Measurements from ENCODE around the gene PDE6A. TPM values are rescaled to one million over a fixed set of nuclear protein-coding genes. Genes with fewer than 3 reads are reported as not detected.

The PDE6A gene
- total RNA-seq, 1 experiment from 2014 or later: 0.50 TPM

DNA sequence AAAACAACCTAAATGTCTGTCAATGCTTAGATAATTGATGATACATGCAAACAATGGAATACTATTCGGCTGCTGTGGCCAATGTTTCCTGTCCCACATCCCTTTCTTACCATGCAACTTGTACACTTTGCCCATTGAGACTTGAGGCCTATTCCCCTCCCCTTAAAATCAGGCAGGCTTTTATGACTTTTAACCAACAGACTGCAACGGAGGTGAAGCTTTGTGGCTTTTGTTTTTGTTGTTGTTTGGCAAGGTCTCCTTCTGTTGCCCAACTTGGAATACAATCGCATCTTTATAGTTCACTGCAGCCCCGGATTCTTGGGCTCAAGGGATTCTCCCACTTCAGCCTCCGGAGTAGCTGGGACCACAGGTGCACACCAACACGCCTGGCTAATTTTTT, 10.2 kb upstream of the PDE6A start:
- H3K79me2 ChIP-seq (ENCODE audit: low read depth): no peaks in the 10 kb centered on the region
- CTCF ChIA-PET: no interaction called here
- H3K9me2 ChIP-seq (ENCODE audit: insufficient read depth): no peaks in the 10 kb centered on the region
- H4K20me1 ChIP-seq (ENCODE audit: insufficient read depth): no peaks in the 10 kb centered on the region
- no peak for TF ChIP-seq EZH2 (IDR thresholded peaks at IDR 0.05; ENCODE audit: low read depth)
- TF ChIP-seq, protein P1, sequence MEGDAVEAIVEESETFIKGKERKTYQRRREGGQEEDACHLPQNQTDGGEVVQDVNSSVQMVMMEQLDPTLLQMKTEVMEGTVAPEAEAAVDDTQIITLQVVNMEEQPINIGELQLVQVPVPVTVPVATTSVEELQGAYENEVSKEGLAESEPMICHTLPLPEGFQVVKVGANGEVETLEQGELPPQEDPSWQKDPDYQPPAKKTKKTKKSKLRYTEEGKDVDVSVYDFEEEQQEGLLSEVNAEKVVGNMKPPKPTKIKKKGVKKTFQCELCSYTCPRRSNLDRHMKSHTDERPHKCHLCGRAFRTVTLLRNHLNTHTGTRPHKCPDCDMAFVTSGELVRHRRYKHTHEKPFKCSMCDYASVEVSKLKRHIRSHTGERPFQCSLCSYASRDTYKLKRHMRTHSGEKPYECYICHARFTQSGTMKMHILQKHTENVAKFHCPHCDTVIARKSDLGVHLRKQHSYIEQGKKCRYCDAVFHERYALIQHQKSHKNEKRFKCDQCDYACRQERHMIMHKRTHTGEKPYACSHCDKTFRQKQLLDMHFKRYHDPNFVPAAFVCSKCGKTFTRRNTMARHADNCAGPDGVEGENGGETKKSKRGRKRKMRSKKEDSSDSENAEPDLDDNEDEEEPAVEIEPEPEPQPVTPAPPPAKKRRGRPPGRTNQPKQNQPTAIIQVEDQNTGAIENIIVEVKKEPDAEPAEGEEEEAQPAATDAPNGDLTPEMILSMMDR (conservative IDR thresholded peaks at IDR 0.05): no peak
- H3K4me2 ChIP-seq: no peak overlapping the region
- BruUV-seq (replicated peaks): no TSS peak
- no peaks in the 10 kb centered on the region for H3K27me3 ChIP-seq (ENCODE audit: insufficient read depth, low read depth)
- no peak for DNase-seq
- POLR2A ChIA-PET (ENCODE audit: unreplicated experiment): no interaction called here
- H3K4me1 ChIP-seq (replicated peaks; ENCODE audit: insufficient read depth): peaks cover 10% of the 10 kb centered on the region
- H3F3A ChIP-seq (ENCODE audit: insufficient read depth, low read depth): peaks cover 11% of the 10 kb centered on the region; the same call in 1 of the 2 replicates
- H3K4me3 ChIP-seq: no peak overlapping the region
- no peaks in the 10 kb centered on the region for H3K9me3 ChIP-seq (ENCODE audit: insufficient read depth, low read depth)
- no peaks in the 10 kb centered on the region for H3K36me3 ChIP-seq (ENCODE audit: low read depth)
- no peak overlapping the region for H3K27ac ChIP-seq
- intact Hi-C loops (cut with micrococcal nuclease; ENCODE audit: unreplicated experiment): no loop called here
- no peak overlapping the region for H2AFZ ChIP-seq

DNA sequence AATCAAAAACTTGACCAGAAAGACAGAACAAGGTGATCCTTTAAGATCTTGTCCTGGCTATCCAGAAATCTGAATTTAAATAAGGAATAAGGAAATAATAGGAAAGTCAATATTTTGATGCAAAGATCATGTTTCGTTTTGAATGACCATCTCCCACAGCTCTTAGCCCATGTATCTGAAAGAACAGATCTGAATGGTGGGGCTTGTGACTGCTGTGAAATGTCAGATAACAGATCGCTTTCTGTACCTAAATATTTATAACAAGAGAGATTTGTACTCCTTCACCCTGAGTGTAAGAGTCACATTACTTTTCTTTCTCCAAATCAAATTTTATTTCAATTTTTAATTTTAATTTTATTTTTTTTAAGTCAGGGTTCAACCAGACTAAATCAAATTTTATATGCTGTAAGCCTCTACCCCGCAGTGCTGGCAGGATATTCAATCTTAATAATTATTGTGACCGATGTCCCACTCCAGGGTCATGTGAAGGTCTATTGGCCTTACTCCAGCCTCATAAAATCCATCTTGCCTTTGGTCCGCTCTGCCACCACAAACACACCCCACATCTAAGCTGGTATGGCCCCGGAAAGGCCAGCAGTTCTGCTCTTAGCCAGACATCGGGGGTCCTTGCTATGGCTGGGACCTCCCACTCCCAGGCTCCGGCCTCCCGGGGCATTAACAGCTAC, 9.0 kb upstream of the PDE6A start:
- H3K27me3 ChIP-seq (ENCODE audit: insufficient read depth, low read depth): no peaks in the 10 kb centered on the region

DNA sequence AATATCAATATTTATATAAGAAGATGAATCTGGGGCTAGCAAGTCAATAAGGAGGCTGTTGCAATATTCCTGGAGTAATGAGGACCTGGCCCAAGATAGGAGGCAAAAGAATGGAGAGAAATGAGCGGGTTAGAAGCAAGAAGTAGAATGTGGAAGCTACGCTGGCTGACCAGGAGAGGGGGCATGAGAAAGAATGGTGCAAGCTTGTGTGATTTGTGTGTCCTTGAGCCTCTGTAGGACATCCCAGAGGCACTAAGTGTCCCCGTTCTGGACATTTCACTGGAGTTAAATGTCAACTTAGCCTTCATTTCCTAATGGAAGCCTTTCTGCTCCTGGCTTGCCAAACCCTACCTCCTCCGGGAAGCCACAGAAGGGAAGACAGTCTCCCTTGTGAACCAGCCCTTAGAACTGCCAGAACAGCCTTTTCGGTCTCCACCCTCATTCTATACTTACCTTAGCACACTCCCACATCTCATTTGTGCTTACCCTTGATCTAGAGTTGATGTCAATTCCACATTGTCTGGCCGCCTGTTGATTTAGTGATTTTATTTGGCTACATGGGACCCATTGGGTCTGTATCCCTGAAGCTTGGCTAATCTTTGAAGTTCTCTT, 6.7 kb upstream of the PDE6A start:
- no peaks in the 10 kb centered on the region for H3K79me2 ChIP-seq (ENCODE audit: low read depth)
- POLR2A ChIA-PET (ENCODE audit: unreplicated experiment): no interaction called here
- BruUV-seq (replicated peaks): no TSS peak
- H3K4me3 ChIP-seq: no peak overlapping the region
- no peak overlapping the region for H2AFZ ChIP-seq
- intact Hi-C loops (cut with micrococcal nuclease; ENCODE audit: unreplicated experiment): no loop called here
- H3K27ac ChIP-seq: no peak overlapping the region
- CTCF ChIA-PET: no interaction called here
- no peak for DNase-seq
- H4K20me1 ChIP-seq (ENCODE audit: insufficient read depth): no peaks in the 10 kb centered on the region
- H3K4me2 ChIP-seq: no peak overlapping the region
- H3F3A ChIP-seq (ENCODE audit: insufficient read depth, low read depth): peaks cover 2% of the 10 kb centered on the region; the same call in 1 of the 2 replicates
- no peaks in the 10 kb centered on the region for H3K27me3 ChIP-seq (ENCODE audit: insufficient read depth, low read depth)
- H3K4me1 ChIP-seq (replicated peaks; ENCODE audit: insufficient read depth): peaks cover 8% of the 10 kb centered on the region; the same call in 1 of the 2 replicates
- H3K36me3 ChIP-seq (ENCODE audit: low read depth): no peaks in the 10 kb centered on the region
- TF ChIP-seq EZH2 (IDR thresholded peaks at IDR 0.05; ENCODE audit: low read depth): no peak
- TF ChIP-seq, protein P1 (conservative IDR thresholded peaks at IDR 0.05): no peak
- no peaks in the 10 kb centered on the region for H3K9me3 ChIP-seq (ENCODE audit: insufficient read depth, low read depth)
- no peaks in the 10 kb centered on the region for H3K9me2 ChIP-seq (ENCODE audit: insufficient read depth)

More for the DNA sequence above, 9.0 kb upstream of the PDE6A start:
- ChIA-PET POLR2A (ENCODE audit: unreplicated experiment) (no interaction called here), CTCF (no interaction called here)
- H3K4me2 ChIP-seq: no peak overlapping the region
- H3K79me2 ChIP-seq (ENCODE audit: low read depth): no peaks in the 10 kb centered on the region
- BruUV-seq (replicated peaks): no TSS peak
- H3F3A ChIP-seq (ENCODE audit: insufficient read depth, low read depth): peaks cover 2% of the 10 kb centered on the region; the same call in 1 of the 2 replicates
- H3K27ac ChIP-seq: no peak overlapping the region
- no peaks in the 10 kb centered on the region for H3K9me2 ChIP-seq (ENCODE audit: insufficient read depth)
- no peak for TF ChIP-seq EZH2 (IDR thresholded peaks at IDR 0.05; ENCODE audit: low read depth)
- TF ChIP-seq, protein P1 (conservative IDR thresholded peaks at IDR 0.05): no peak
- H2AFZ ChIP-seq: no peak overlapping the region
- no peaks in the 10 kb centered on the region for H3K36me3 ChIP-seq (ENCODE audit: low read depth)
- no peaks in the 10 kb centered on the region for H4K20me1 ChIP-seq (ENCODE audit: insufficient read depth)
- H3K4me1 ChIP-seq (replicated peaks; ENCODE audit: insufficient read depth): peaks cover 4% of the 10 kb centered on the region; the same call in 1 of the 2 replicates
- no peaks in the 10 kb centered on the region for H3K9me3 ChIP-seq (ENCODE audit: insufficient read depth, low read depth)
- intact Hi-C loops (cut with micrococcal nuclease; ENCODE audit: unreplicated experiment): no loop called here
- H3K4me3 ChIP-seq: no peak overlapping the region
- DNase-seq: no peak
